GM19035 (cell line): ENCODE data around the gene MRPL45.
A peak's percentile ranks its signal among the peaks of the same experiment; 100 is the strongest.

ENCODE experiments used
- ATAC-seq: cut with Tn5 transposase; IDR thresholded peaks from one replicate; pipeline ENCODE4 v1.9.1; 2021; ENCODE audit not compliant: unreplicated experiment

MRPL45 gene

GRCh38 chr17:38344420-38344745, 47.4 kb downstream of the MRPL45 start:
- no peak for ATAC-seq

DNA sequence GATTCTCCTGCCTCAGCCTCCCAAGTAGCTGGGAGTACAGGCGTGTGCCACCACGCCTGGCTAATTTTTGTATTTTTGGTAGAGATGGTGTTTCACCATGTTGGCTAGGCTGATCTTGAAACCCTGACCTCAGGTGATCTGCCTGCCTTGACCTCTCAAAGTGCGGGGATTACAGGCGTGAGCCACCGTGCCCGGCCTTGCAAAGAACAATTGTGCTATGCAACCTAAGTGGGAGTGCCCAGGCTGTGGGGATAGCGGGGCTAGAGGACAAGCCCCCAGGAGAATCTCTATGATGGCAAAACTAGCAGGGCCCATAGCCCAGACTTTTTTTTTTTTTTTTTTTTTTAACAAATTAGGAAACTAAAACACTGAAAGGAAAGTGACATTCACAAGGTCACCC, 48.8 kb downstream of the MRPL45 start:
- ATAC-seq: no peak

DNA sequence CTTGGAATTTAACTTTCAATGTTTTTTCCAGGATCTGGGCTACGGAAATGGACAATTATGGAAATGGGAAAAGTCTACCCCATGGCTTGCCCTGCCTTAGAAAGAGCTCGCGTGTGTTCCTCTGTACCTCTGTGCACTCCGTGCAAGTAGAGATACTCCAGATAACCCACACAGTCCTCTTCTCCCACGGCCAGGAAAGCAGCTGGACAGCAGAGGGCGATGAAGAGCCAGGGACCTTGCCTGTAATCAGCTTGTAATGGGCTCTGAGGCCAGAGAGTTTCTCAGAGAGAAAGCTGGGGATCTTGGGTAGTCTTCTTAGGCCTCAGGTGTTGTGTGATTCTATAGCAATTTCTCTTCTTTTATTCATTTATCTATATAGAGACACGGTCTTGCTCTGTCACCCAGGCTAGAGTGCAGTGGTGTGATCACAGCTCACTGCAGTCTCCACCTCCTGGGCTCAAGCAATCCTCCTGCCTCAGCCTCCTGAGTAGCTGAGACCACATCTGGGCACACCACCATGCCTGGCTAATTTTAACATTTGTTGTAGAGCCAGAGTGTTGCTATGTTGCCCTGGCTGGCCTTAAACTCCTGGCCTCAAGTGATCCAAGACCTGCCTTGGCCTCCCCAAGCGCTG, 52.2 kb downstream of the MRPL45 start:
- ATAC-seq: no peak

GRCh38 chr17:38350035-38350434, 53.1 kb downstream of the MRPL45 start:
- no peak for ATAC-seq

DNA sequence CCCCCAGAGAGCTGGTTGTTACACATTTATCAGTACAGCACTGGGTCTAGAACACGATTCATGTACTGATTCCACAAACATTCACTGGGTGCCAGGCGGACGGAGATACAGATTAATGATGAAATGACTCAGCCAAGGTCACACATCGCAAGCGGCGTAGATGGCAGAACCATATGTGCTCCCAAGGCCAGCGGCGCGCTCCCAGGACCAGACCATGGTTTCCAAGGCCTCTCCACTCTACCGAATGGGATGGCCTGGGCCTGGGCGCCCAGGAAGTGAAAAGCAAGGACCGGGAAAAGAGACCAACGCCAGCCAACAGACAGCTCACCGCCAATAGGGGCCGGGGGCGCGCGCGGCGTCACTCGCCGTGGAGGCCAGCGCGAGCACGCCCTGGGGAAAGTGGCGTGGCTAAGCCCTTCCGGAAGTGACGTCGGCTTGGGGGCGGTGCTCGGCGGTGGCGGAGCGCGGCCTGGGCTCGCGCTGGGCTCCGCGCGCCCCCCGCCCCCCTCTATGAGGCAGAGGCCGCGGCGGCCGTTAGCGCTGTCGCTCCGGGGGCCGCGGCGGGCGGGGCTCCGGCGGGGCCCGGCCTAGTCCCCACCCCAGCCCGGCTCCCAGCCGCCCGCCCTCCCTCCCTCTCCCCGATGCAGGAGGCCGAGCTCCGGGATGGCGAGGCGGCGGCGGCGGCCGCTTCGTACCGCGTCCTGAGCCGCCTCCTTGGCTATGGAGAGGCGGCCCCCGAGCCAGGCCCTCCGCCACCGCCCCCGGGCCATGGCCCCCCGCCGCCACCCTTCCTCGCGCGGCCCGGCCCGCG, 54.6 kb downstream of the MRPL45 start, which contains the start of gene SOCS7:
SOCS7 (plus strand) TSS at position 433 of the 811 bp plus-strand sequence; CDS start at position 642, 209 bp downstream.
- peak; percentile 81 for ATAC-seq

DNA sequence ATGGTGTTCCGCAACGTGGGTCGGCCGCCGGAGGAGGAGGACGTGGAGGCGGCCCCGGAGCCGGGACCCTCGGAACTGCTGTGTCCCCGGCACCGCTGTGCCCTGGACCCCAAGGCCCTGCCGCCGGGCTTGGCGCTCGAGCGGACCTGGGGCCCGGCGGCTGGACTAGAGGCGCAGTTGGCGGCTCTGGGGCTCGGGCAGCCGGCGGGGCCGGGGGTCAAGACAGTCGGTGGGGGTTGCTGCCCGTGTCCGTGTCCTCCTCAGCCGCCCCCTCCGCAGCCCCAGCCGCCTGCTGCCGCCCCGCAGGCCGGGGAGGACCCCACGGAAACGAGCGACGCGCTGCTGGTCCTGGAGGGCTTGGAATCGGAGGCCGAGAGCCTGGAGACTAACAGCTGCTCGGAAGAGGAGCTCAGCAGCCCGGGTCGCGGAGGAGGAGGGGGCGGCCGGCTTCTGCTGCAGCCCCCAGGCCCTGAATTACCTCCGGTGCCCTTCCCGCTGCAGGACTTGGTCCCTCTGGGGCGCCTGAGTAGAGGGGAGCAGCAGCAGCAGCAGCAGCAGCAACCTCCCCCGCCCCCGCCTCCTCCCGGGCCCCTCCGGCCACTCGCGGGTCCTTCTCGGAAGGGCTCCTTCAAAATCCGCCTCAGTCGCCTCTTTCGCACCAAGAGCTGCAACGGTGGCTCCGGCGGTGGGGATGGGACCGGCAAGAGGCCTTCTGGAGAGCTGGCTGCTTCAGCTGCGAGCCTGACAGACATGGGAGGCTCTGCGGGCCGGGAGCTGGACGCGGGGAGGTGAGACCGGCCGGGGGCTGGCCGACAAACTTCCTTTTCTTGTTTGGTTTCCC, 55.5 kb downstream of the MRPL45 start:
- ATAC-seq: peak; percentile 28

DNA sequence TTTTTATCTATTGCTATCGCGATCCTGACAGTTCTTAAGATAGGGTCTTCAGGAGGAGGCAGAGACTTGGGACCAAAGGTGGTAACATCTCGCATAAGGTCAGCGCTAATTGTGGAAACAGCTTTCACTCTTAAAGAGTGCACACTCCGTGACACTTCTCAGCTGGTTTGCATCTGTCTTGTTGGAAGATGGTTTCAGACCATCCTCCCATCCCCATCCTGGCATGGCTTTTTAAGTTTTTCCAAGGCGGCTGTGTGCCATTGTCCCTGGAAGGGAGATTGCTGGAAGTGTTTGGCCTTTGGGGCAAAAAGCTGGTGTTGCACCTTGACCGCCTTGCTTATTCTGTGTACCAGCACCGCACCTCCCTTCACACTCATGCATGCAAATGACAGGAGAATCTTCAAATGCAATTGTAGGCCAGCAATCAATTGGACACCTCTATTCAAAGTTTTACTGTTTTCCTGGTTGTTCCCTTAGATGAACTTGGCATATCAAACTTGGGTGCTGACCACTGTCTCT, 56.2 kb downstream of the MRPL45 start:
- ATAC-seq: no peak

DNA sequence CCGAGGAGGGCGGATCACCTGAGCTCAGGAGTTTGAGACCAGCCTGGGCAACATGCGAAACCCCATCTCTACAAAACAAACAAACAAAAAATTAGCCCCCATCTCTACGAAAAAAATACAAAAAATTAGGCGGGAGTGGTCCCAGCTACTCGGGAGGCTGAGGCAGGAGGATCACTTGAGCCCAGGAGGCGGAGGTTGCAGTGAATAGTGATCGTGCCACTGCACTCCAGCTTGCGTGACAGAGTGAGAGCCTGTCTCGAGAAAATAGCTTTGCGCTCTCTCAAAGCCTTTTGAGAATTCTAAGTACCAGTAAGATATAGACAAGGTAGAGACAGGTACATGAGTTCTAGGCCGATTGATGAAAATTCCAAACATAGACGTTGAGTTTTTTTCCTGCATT, 56.7 kb downstream of the MRPL45 start:
- no peak for ATAC-seq

DNA sequence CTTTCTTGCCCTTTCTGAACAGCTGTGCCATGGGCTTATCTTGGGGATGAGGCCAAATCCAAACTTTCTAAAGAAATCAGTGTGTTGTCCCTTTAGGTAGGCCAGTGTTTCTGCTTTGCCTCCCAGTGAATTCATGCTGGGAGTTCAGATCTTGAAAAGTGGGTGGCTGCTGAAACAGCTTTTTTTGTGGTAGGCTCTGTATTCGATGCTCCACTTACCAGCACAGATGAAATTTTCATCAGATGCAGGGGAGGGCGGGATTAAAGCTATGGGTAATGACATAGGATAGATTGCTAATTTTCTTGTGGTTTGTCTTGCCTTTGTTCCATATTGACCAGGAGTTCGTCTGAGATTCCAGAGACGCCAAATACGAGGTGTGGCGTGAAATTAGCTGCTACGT, 57.5 kb downstream of the MRPL45 start:
- ATAC-seq: no peak

- ATAC-seq: no peak
Observed at GRCh38 chr17:38355251-38355650, 58.3 kb downstream of the MRPL45 start.

DNA sequence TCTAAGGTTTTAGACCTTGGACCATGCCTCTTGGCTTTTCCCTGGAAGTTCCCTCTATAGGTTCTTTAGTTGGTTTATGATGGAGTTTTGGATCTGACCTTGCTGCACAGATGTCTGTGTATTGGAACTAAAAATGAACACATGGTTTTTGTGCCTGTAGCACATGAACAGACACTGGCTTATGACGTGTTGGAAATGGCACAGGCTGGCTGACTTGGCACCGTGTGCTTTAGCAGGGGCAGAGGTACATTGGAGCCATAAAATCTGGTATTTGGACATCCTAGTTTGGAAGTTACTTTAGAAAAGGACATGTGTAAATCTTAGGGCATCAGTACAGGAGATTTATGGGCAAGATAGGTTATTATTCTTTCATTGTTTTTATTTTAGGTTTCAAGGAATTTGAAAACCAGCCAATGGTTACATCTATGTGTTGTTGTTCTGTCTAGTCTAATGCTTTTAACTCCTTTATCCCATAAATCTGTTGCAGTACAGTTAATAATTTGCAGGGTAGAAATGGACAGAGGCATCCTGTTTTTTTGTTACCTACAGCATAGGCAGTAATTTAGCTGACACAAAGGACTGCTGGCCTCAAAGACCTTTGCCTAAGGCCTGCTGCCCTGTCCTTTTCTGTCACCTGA, 60.6 kb downstream of the MRPL45 start:
- ATAC-seq: no peak

DNA sequence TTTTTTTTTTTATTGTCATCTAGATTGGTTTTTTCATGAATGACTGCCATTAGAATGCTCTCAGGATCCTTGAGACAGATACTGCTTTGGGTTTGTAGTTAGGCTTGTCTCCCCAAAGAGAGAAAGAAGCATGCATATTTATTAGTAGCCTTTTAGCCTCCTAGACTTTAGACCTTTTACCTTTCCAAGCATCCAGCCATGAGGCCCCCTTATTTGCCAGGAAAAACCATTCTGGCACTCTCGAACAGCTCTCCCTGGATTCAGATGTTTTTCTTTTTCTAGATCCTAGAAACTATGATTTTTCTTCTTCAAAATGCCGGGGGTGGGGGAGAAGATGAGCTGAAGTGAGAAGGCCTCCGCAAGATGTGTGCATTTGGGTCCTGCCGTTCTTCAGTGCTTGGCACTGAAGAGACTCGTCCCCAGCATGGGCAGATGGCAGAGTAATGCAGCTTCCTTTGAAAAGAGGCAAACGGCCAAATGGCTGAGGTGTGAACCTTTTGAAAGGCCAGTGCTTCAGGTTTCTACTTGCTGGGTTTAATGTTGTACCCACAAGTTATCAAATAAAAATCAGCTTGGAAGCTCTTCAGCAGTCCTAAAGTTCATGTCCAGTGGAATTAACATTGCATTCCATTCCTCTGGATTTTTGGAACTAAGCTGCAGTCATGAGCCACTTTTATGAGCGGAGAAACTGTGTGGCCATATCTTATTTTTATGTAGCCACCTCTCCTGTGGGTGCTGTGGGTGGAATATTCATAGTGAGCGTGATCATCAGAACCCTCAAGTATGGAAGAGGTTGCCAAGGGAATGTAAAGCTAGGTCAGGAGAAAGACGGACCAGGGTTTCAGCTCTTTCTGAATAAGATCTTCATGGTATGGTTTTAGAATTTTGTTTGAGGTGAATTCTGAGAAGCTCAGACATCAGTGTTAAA, 61.9 kb downstream of the MRPL45 start:
- ATAC-seq: no peak

- no peak for ATAC-seq
Observed at GRCh38 chr17:38361694-38362465, 64.9 kb downstream of the MRPL45 start.

- no peak for ATAC-seq
Observed at GRCh38 chr17:38363016-38363415, 66.0 kb downstream of the MRPL45 start.

GRCh38 chr17:38364741-38365140, 67.8 kb downstream of the MRPL45 start:
- no peak for ATAC-seq

DNA sequence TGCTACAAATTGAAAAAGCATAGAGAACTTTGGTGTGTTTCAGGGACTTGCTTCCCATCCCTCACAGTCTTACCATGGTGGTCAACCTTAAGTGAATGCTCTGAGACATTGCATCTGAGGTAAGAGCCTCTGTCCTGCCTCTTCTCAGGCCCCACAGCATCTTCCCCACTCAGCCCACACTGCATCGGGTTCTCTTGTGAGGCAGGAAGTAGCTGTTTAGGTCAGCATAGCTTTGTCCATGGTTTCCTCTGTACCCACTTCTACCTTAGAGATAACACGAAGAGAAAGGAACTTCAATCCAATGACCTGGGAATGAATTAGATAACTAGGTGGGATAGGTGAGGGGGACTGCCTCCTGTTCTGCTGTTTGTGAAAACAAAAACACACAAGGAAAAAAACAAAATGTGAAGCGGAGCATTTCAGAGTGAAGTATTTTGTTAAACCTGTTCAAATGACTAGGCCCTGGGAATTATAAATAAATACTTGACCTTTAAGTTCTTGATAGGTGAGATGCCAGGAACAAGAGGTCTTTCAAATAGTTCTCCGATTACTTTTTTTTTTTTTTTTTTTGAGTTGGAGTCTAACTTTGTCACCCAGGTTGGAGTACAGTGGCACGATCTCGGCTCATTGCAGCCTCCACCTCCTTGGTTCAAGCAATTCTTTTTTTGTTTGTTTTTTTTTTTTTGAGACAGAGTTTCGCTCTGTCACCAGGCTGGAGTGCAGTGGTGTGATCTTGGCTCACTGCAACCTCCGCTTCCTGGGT, 72.3 kb downstream of the MRPL45 start:
- ATAC-seq: no peak
